Measurements from ENCODE around the gene MCTP1.
"Not testable (repeated sequence)": the region's sequence is repeated elsewhere in the genome, so short reads cannot be mapped to it uniquely, and the experiment has no call there.

Gene MCTP1

DNA sequence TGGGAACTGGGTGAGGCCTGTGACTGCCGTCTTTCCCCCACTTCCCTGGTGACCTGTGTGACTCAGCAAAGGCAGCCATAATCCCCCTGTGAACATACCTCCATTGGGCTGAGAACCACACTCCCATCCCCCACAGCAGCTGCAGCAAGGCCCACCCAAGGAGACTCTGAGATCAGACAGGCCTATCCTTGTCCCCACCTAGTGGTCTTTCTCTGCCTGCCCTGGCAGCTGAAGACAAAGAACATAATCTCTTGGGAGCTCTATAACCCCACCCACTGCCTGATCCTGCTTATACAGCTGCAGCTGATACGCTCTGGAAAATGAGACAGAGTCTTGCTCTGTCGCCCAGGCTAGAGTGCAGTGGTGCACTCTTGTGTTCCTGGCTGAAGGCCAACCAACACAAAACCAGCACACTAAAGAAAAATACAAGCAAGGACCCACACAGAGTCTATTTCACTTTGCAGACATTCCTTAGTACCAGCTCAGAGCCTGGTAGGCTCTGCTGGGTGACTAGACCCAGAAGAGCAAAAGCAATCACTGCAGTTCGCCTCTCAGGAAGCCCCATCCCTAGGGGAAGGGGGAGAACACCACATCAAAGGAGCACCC is 106.7 kb downstream of the MCTP1 start:
- no peak for DNase-seq (ENCODE audit: low read depth in 2 of 2)

- no peak for DNase-seq (ENCODE audit: low read depth in 2 of 2)
Measured at GRCh38 chr5:95177456-95177855, 107.4 kb downstream of the MCTP1 start.

- no peak for DNase-seq (ENCODE audit: low read depth in 2 of 2)
Measured at GRCh38 chr5:95175106-95175505, 109.8 kb downstream of the MCTP1 start.

- no peak for DNase-seq (ENCODE audit: low read depth in 2 of 2)
Measured at GRCh38 chr5:95172659-95173058, 112.2 kb downstream of the MCTP1 start.

DNA sequence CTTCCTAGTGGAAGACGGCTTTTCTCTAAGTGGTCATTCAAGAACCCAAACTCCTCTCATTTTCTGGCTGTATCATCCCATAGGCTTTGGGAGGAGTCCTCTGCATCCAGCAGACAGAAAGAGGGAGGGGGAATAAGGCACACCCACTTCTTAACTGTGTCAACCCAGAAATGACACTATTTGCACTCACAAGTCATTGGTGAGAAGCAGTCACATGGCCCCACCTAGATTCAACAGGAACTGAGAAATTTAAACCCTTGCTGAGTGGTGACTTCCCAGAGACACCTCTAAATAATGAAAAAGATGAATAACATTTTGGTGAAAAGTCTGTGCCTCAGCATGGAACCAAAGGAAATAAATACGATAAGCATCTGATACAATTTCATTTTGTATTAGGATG is 120.0 kb downstream of the MCTP1 start:
- no peak for DNase-seq (ENCODE audit: low read depth in 2 of 2)

GRCh38 chr5:95163079-95163478 is 121.8 kb downstream of the MCTP1 start:
- DNase-seq (ENCODE audit: low read depth in 2 of 2): no peak

GRCh38 chr5:95162231-95162992 is 122.5 kb downstream of the MCTP1 start:
- no peak for DNase-seq (ENCODE audit: low read depth in 2 of 2)

GRCh38 chr5:95159603-95160002 is 125.3 kb downstream of the MCTP1 start:
- DNase-seq (ENCODE audit: low read depth in 2 of 2): no peak

- DNase-seq (ENCODE audit: low read depth in 2 of 2): no peak
Measured at GRCh38 chr5:95155888-95156287, 129.0 kb downstream of the MCTP1 start.

DNA sequence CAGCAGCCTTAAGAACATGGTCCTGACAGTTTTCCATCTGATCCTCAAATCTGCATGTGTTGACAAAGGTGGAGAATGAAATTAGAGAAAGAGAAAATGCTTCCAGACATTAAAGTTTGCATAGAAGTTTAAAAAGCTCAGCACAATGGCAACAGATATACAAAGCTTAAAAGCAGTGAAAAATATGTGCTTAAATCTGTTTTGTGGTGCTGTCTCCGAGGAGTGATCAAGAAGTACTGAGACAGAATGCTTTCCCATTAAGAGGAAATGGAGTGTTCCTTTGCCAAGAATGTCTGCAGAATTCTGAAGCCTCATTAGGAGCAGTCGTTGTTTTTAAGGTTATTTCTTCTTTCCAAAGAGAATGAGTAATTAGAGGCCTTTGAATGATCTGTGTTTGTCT is 131.4 kb downstream of the MCTP1 start:
- no peak for DNase-seq (ENCODE audit: low read depth in 2 of 2)

GRCh38 chr5:95152535-95152934 is 132.4 kb downstream of the MCTP1 start:
- DNase-seq (ENCODE audit: low read depth in 2 of 2): no peak

- no peak for DNase-seq (ENCODE audit: low read depth in 2 of 2)
Measured at GRCh38 chr5:95152131-95152530, 132.8 kb downstream of the MCTP1 start.

DNA sequence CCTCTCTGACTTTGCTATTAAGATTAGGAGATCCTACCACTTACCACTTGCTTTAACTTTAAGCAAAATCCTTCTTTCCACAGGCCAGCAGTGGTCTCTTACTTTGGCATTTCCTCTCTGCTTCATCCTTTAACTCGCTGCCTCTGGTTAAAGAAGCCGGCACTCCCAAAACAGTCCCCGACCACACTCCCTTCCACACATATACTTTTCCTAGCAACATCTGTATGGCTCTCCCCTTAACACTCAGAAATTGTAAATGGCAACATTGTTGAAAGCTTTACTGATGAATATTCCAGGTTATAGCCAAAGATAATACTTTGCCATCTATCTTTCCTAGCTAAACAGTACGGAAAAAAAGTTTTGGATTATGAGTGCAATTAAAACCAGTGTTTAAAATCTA is 133.2 kb downstream of the MCTP1 start:
- no peak for DNase-seq (ENCODE audit: low read depth in 2 of 2)

- no peak for DNase-seq (ENCODE audit: low read depth in 2 of 2)
Measured at GRCh38 chr5:95149387-95149786, 135.5 kb downstream of the MCTP1 start.

DNA sequence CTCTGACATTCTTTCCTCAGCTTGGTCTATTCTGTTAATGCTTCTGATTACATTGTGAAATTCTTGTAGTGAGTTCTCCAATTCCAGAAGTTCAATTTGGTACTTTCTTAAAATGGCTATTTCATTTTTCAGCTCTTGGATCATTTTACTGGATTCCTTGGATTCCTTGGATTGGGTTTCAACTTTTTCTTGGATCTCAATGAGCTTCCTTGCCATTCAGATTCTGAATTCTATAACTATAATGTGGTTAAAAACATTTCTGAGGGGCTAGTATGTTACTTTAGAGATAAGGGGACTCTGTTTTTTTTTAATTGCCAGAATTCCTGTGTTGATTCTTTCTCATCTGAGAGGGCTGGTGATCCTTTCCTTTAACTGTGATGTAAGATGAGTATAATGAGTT is 136.4 kb downstream of the MCTP1 start:
- DNase-seq (ENCODE audit: low read depth in 2 of 2): no peak

DNA sequence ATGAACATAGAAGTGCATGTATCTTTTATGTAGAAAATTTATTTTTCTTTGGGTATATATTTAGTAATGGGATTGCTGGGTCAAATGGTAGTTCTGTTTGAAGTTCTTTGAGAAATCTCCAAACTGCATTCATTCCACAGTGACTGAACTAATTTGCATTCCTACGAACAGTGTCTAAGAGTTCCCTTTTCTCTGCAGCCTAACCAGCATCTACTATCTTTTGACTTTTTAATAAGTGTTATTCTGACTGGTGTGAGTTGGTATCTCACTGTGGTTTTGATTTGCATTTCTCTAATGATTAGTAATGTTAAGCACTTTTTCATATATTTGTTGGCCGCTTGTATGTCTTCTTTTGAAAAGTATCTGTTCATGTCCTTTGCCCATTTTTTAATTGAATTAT is 141.0 kb downstream of the MCTP1 start:
- DNase-seq (ENCODE audit: low read depth in 2 of 2): not testable (repeated sequence)

GRCh38 chr5:95142145-95142544 is 142.7 kb downstream of the MCTP1 start:
- DNase-seq (ENCODE audit: low read depth in 2 of 2): no peak

DNA sequence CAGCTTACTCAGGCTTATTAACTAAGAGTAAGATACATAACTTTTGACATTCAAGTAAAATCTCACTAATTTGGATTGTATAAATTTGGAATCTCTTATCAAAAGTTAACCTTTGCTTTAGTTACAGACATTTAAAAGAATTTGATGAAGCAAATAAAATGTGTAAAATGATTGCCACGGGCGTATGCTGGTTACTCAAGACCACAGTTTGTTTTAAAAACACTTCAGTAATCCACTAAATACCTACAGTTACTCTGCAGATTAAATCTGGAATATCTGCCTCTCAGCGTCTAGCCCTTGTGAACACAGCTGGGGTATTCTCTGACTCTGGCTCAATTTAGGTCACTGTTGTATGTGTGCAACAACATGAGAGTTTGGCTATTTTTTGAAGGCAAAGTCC is 143.8 kb downstream of the MCTP1 start:
- no peak for DNase-seq (ENCODE audit: low read depth in 2 of 2)

- DNase-seq (ENCODE audit: low read depth in 2 of 2): no peak
Measured at GRCh38 chr5:95134326-95134725, 150.6 kb downstream of the MCTP1 start.

GRCh38 chr5:95132096-95132495 is 152.8 kb downstream of the MCTP1 start:
- DNase-seq (ENCODE audit: low read depth in 2 of 2): no peak

DNA sequence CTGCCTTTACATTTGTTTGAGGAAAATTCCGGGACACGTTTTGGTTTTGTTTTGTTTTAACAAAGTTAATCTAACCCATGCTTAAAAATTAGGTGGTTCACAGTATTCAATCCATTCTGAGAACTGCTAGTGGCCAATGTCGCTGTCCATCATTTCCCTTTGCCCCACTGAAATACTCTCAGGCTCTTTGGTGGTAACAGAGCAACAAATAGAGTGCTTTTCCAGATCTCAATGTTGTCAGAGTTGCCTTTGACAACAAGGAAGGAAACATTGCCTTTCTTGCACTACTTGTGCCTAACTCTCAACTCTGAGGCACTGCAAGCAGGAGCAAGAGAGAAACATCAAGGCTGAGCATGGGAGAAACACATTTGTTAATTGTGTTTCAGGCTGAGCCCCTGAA is 154.0 kb downstream of the MCTP1 start:
- DNase-seq (ENCODE audit: low read depth in 2 of 2): no peak

DNA sequence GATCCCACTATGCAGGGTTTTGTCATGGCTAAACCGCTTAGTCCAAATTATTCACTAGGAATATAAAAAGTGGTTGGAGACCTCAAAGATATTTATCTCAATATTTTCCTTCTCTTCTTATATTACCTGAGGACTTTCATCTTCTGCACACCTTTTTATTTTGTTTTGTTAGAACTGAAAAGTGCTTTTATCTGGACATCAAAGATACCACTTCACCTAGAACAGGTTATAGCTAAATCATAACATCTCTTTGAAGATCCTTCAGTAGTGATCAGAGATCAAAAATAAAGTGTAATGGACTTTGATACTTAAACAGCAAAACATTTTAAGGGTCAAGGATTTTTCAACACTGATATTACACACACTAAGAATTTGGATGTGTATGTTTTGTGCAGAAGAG is 160.2 kb downstream of the MCTP1 start:
- DNase-seq (ENCODE audit: low read depth in 2 of 2): no peak

- DNase-seq (ENCODE audit: low read depth in 2 of 2): no peak
Measured at GRCh38 chr5:95124101-95124500, 160.8 kb downstream of the MCTP1 start.

DNA sequence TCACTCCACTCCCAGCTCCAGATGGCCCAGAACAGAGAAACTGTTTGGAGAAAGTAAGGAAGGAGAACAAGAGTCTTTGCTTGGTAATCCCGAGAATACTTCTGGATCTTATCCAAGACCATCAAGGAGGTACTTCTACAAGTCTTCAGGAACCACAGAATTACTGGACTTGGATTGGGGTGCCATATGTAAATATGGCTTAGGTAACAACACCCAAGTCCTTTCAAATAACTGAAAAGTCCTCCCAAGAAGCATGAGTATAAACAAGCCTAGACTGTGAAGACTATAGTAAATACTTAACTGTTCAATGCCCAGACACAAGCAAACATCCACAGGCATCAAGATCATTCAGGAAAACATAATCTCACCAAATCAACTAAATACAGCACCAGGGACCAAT is 170.0 kb downstream of the MCTP1 start:
- no peak for DNase-seq (ENCODE audit: low read depth in 2 of 2)

All from activated CD8-positive, alpha-beta memory T cell treated with anti-CD3 and anti-CD28 coated beads for 4 hours (primary cell).